ENCODE measurements around the gene SLC35G4. TPM values are rescaled to one million over a fixed set of nuclear protein-coding genes. Genes with fewer than 3 reads are reported as not detected.

Gene SLC35G4
- total and polyA plus RNA-seq, 2 of the 4 experiments (the other 2 are of a cell fraction): not detected

- H3K18ac ChIP-seq (ENCODE audit: low read depth, low read length): no peak overlapping the region
- no peak overlapping the region for H2AK9ac ChIP-seq (replicated peaks; ENCODE audit: low read depth, low read length, poor library complexity)
- H3K23ac ChIP-seq (ENCODE audit: low read depth, low read length): no peak overlapping the region
- H2BK20ac ChIP-seq (ENCODE audit: low read depth, low read length): no peak overlapping the region
- H3K9me3 ChIP-seq (ENCODE audit: control insufficient read depth, insufficient read depth, low read length): no peaks in the 10 kb centered on the region
- no peak overlapping the region for H3K56ac ChIP-seq (ENCODE audit: extremely low read depth, insufficient read depth, low read length)
- dilution Hi-C loops (cut with HindIII; ENCODE audit: low sequenced_read_pairs, unreplicated experiment): no loop called here
- H2BK120ac ChIP-seq (ENCODE audit: low read depth, low read length): no peak overlapping the region
- no peak overlapping the region for H3K4ac ChIP-seq (ENCODE audit: low read depth, low read length)
- no peak overlapping the region for H2AK5ac ChIP-seq (ENCODE audit: low read depth, low read length)
- ChIA-PET CTCF (no interaction called here), POLR2A (ENCODE audit: unreplicated experiment) (no interaction called here)
- ATAC-seq (ENCODE audit: low read depth): no peak
- H3K4me3 ChIP-seq (ENCODE audit: insufficient read depth, low read depth, low read length): no peak overlapping the region
- no peak overlapping the region for H2BK5ac ChIP-seq (ENCODE audit: low read depth, low read length, poor library complexity, severe bottlenecking)
- H4K5ac ChIP-seq (ENCODE audit: low read depth, low read length): no peak overlapping the region
- H3K4me2 ChIP-seq (ENCODE audit: low read depth, low read length): no peak overlapping the region
- peaks cover 4% of the 10 kb centered on the region for H3K27me3 ChIP-seq (ENCODE audit: control insufficient read depth, insufficient read depth, low read length)
- H4K91ac ChIP-seq (ENCODE audit: insufficient read depth, low read depth, low read length): no peak overlapping the region
- H2AFZ ChIP-seq (replicated peaks; ENCODE audit: low read length, poor library complexity): no peak overlapping the region
- no peaks in the 10 kb centered on the region for H3K9me1 ChIP-seq (ENCODE audit: insufficient read depth, low read length)
- no peak overlapping the region for H2BK15ac ChIP-seq (ENCODE audit: low read depth, low read length)
- H3K4me1 ChIP-seq (ENCODE audit: control insufficient read depth, insufficient read depth, low read length): no peaks in the 10 kb centered on the region
- H3K9ac ChIP-seq (ENCODE audit: low read depth, low read length): no peak overlapping the region
- no peaks in the 10 kb centered on the region for H3K79me1 ChIP-seq (ENCODE audit: low read depth in 1 of 2, low read length in 2 of 2)
- in situ Hi-C loops (cut with MboI; ENCODE audit: low sequenced_read_pairs): no loop called here
- no peak overlapping the region for H3K27ac ChIP-seq (ENCODE audit: insufficient read depth, low read length)
- H4K20me1 ChIP-seq (ENCODE audit: insufficient read depth, low read length): no peaks in the 10 kb centered on the region
- no CpG with 5 or more reads among the region's 3 CpGs for WGBS, 2 experiments (ENCODE audit: extremely low coverage in 2 of 2, insufficient read length in 1 of 2)
- TF ChIP-seq NFE2L2 (IDR thresholded peaks at IDR 0.05; ENCODE audit: low read depth, low read length): no peak
- no peak for TF ChIP-seq RAD21 (IDR thresholded peaks at IDR 0.05; ENCODE audit: low read length)
- TF ChIP-seq CHD1 (IDR thresholded peaks at IDR 0.05; ENCODE audit: low read depth, low read length): no peak
- no peak for TF ChIP-seq MAFK (IDR thresholded peaks at IDR 0.05; ENCODE audit: low read depth, low read length)
- TF ChIP-seq, protein P1, sequence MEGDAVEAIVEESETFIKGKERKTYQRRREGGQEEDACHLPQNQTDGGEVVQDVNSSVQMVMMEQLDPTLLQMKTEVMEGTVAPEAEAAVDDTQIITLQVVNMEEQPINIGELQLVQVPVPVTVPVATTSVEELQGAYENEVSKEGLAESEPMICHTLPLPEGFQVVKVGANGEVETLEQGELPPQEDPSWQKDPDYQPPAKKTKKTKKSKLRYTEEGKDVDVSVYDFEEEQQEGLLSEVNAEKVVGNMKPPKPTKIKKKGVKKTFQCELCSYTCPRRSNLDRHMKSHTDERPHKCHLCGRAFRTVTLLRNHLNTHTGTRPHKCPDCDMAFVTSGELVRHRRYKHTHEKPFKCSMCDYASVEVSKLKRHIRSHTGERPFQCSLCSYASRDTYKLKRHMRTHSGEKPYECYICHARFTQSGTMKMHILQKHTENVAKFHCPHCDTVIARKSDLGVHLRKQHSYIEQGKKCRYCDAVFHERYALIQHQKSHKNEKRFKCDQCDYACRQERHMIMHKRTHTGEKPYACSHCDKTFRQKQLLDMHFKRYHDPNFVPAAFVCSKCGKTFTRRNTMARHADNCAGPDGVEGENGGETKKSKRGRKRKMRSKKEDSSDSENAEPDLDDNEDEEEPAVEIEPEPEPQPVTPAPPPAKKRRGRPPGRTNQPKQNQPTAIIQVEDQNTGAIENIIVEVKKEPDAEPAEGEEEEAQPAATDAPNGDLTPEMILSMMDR (conservative IDR thresholded peaks at IDR 0.05; ENCODE audit: low read depth, low read length): no peak
- TF ChIP-seq CEBPB (IDR thresholded peaks at IDR 0.05; ENCODE audit: low read depth, low read length): no peak
- TF ChIP-seq MXI1 (IDR thresholded peaks at IDR 0.05; ENCODE audit: borderline replicate concordance, low read depth, low read length): no peak
- TF ChIP-seq, protein P2, sequence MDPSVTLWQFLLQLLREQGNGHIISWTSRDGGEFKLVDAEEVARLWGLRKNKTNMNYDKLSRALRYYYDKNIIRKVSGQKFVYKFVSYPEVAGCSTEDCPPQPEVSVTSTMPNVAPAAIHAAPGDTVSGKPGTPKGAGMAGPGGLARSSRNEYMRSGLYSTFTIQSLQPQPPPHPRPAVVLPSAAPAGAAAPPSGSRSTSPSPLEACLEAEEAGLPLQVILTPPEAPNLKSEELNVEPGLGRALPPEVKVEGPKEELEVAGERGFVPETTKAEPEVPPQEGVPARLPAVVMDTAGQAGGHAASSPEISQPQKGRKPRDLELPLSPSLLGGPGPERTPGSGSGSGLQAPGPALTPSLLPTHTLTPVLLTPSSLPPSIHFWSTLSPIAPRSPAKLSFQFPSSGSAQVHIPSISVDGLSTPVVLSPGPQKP (IDR thresholded peaks at IDR 0.05; ENCODE audit: borderline replicate concordance, low read depth, low read length): no peak
- no peak for TF ChIP-seq MAZ (IDR thresholded peaks at IDR 0.05; ENCODE audit: borderline replicate concordance, low read depth, low read length)
- TF ChIP-seq RFX5 (IDR thresholded peaks at IDR 0.05; ENCODE audit: low read depth, low read length): no peak
- no peak for TF ChIP-seq SMC3 (IDR thresholded peaks at IDR 0.05; ENCODE audit: low read depth, low read length)
- no peak for TF ChIP-seq POLR2A (IDR thresholded peaks at IDR 0.05; ENCODE audit: low read depth, low read length)
- no peak for TF ChIP-seq USF2 (IDR thresholded peaks at IDR 0.05; ENCODE audit: low read depth, low read length)
- no peak for TF ChIP-seq BHLHE40 (IDR thresholded peaks at IDR 0.05; ENCODE audit: low read depth, low read length)
- TF ChIP-seq RCOR1 (IDR thresholded peaks at IDR 0.05; ENCODE audit: insufficient replicate concordance, low read length): no peak
- no peak for TF ChIP-seq FOS (IDR thresholded peaks at IDR 0.05; ENCODE audit: low read depth, low read length)
- no peak overlapping the region for H3K14ac ChIP-seq (replicated peaks; ENCODE audit: low read depth, low read length)
- intact Hi-C loops (cut with micrococcal nuclease): no loop called here
- no peaks in the 10 kb centered on the region for H3K36me3 ChIP-seq (ENCODE audit: control insufficient read depth, insufficient read depth, low read length)
- H4K8ac ChIP-seq (ENCODE audit: low read depth in 2 of 2, low read length in 2 of 2): no peak overlapping the region
- no peak for DNase-seq
- no TSS peak for BruUV-seq (replicated peaks)
These were observed 22.5 kb upstream of the SLC35G4 start for GRCh38 chr18:11586896-11587295.
